ENCODE results near the gene RPL15.

DNA sequence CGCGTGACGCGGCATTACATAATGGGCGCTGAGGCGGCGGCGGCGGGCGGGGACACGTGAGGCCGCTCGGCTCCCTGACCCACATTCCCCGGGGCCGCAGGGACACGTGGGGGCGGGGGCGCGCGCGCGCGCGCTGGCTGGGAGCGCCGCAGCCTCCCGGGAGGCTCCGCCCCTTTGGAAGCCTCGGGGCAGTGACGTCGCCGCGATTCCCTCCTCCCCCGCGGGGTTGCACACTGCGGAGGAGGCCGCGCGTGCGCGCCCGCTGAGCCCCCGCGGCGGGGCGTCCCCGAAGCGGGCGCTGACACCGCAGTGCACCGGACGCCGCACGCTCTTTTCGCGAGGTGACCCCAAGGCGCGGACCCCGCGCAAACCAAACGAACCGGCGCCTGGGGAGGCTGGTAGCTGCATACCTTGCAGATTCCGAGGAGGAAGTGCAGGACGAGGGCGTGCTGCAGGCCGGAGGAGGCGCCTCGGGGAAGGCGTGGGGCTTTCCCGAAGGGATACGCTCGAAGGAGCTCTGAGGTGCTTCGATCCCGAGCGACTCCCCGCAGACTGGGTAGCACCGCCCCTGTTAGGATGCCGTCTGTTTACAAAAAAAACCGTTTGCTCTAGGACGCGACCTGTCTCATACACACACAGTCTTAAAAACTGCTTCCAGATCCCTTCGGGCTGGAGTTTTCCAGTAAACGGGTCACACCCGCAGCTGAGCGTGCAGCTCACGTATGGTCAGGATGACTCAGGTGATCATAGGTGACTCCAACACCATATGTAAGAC lies 29.2 kb downstream of the RPL15 start:
- no peak for TF ChIP-seq SIX4 (CRISPR knock-in tag; IDR thresholded peaks at IDR 0.05)
- TF ChIP-seq, protein P1, sequence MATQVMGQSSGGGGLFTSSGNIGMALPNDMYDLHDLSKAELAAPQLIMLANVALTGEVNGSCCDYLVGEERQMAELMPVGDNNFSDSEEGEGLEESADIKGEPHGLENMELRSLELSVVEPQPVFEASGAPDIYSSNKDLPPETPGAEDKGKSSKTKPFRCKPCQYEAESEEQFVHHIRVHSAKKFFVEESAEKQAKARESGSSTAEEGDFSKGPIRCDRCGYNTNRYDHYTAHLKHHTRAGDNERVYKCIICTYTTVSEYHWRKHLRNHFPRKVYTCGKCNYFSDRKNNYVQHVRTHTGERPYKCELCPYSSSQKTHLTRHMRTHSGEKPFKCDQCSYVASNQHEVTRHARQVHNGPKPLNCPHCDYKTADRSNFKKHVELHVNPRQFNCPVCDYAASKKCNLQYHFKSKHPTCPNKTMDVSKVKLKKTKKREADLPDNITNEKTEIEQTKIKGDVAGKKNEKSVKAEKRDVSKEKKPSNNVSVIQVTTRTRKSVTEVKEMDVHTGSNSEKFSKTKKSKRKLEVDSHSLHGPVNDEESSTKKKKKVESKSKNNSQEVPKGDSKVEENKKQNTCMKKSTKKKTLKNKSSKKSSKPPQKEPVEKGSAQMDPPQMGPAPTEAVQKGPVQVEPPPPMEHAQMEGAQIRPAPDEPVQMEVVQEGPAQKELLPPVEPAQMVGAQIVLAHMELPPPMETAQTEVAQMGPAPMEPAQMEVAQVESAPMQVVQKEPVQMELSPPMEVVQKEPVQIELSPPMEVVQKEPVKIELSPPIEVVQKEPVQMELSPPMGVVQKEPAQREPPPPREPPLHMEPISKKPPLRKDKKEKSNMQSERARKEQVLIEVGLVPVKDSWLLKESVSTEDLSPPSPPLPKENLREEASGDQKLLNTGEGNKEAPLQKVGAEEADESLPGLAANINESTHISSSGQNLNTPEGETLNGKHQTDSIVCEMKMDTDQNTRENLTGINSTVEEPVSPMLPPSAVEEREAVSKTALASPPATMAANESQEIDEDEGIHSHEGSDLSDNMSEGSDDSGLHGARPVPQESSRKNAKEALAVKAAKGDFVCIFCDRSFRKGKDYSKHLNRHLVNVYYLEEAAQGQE (IDR thresholded peaks at IDR 0.05; ENCODE audit: borderline replicate concordance in 1 of 2, low read depth in 1 of 2, low read length in 2 of 2) = no peak
- TF ChIP-seq EHMT2 (IDR thresholded peaks at IDR 0.05; ENCODE audit: borderline replicate concordance, low read depth, low read length) = no peak
